Aorta (tissue), 5 donors: ENCODE measurements around the gene YDJC. TPM values are rescaled to one million over a fixed set of nuclear protein-coding genes. Genes with fewer than 3 reads are reported as not detected.
"Not testable (repeated sequence)": the region's sequence is repeated elsewhere in the genome, so short reads cannot be mapped to it uniquely, and the experiment has no call there.

Source experiments
- ATAC-seq: fragments of 200-7000 bp; cut with Tn5 transposase; one replicate; pipeline ENCODE4 v1.9.1; 2022; ENCODE audit warnings: moderate library complexity; ENCODE audit not compliant: low FRiP score
- DNase-seq, 2 donors: peaks; one replicate each; pipeline ENCODE4 v3.0.0-alpha.2; 2020
- H3K27ac ChIP-seq, 2 donors: one replicate each; pipeline ENCODE4 v1.5.1; 2013; ENCODE audit warnings: low read length in 2 of 2, mild to moderate bottlenecking in 2 of 2, moderate library complexity in 2 of 2, control low read depth in 1 of 2, inconsistent platforms in 1 of 2, low read depth in 1 of 2
- H3K27me3 ChIP-seq, 2 donors: one replicate each; pipeline ENCODE4 v1.6.1; 2013; ENCODE audit warnings: control low read depth in 1 of 2, low read length in 1 of 2, mild to moderate bottlenecking in 1 of 2, moderate library complexity in 1 of 2; ENCODE audit not compliant: insufficient read depth in 2 of 2, control insufficient read depth in 1 of 2
- H3K36me3 ChIP-seq, 2 donors: one replicate each; pipeline ENCODE4 v1.6.1; 2013; ENCODE audit warnings: control low read depth in 1 of 2, low read length in 1 of 2, mild to moderate bottlenecking in 1 of 2; ENCODE audit not compliant: insufficient read depth in 2 of 2, control insufficient read depth in 1 of 2
- H3K4me1 ChIP-seq, 2 donors: one replicate each; pipeline ENCODE4 v1.6.1; 2013; ENCODE audit warnings: low read length in 2 of 2, control low read depth in 1 of 2, mild to moderate bottlenecking in 1 of 2, moderate library complexity in 1 of 2; ENCODE audit not compliant: insufficient read depth in 2 of 2, control insufficient read depth in 1 of 2
- H3K4me3 ChIP-seq, 2 donors: one replicate each; pipeline ENCODE4 v1.5.1; 2013; ENCODE audit warnings: low read length in 2 of 2, control low read depth in 1 of 2, mild to moderate bottlenecking in 1 of 2
- H3K9me3 ChIP-seq: one replicate; pipeline ENCODE4 v1.6.1; 2013; ENCODE audit warnings: mild to moderate bottlenecking, low read length; ENCODE audit not compliant: control insufficient read depth
- WGBS, 2 donors: extraction: QIAGEN DNeasy Blood & Tissue Kit; methylation state at CpG; one replicate each; pipeline ENCODE4 v1.1.7; 2013; 5-methylcytosine and 5-hydroxymethylcytosine counted together
- intact Hi-C, 2 donors: fragments of 100-400 bp; cut with DNase I; formaldehyde crosslinking; loops; one replicate each; pipeline versions ENCODE4 v1.14.2 to v1.15.0; 2022
- long read RNA-seq, 2 donors: library from polyadenylated mRNA; unstranded; transcript quantifications; one replicate each; pipeline ENCODE4 v2.0.0, GENCODE V29; 2020 to 2021
- polyA plus RNA-seq, 2 donors: library from polyadenylated mRNA; stranded (reverse); fragments of 200-250 nt; gene quantifications; one replicate each; pipeline ENCODE4 v1.2.3, GENCODE V29; 2013
- total RNA-seq, 2 donors: library from RNA; stranded (reverse); fragmentation: NEBNext Ultra II Directional; extraction: Animal tissue kit (Norgen Biotek cat#: 25700); gene quantifications; one replicate each; pipeline ENCODE4 v1.2.1, GENCODE V29; 2021
- donor health status: healthy with polysubstance abuse.
- donor health status: Bipolar disorder and iron deficiency.
- donor health status: DM: no; HTN: no; CAD: no.
- donor health status: DM: no; HTN: no; CAD: no.
- donor health status: DM: yes; HTN: yes; CAD: no.

Gene YDJC, protein sequence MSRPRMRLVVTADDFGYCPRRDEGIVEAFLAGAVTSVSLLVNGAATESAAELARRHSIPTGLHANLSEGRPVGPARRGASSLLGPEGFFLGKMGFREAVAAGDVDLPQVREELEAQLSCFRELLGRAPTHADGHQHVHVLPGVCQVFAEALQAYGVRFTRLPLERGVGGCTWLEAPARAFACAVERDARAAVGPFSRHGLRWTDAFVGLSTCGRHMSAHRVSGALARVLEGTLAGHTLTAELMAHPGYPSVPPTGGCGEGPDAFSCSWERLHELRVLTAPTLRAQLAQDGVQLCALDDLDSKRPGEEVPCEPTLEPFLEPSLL
- total RNA-seq (10 to 100 TPM in 1 of 2 donors, 1 to 10 TPM in 1; 9.0 to 10.2 TPM), polyA plus RNA-seq (10 to 100 TPM; 11.8 to 12.0 TPM)
- long read RNA-seq, donor 1, transcript YDJC-205 (2 exons, 1,423 nt), result minor isoform, 8 of 63 reads
- long read RNA-seq, donor 1, transcript YDJC-203 (5 exons, 1,410 nt), result minor isoform, 10 of 63 reads
- long read RNA-seq, donor 1, transcript YDJC-201 (5 exons, 1,351 nt), result major isoform, 13 of 63 reads
- long read RNA-seq, donor 1, transcript YDJC-206 (4 exons, 1,494 nt), result minor isoform, 6 of 63 reads
- long read RNA-seq, donor 1, partial matches to known transcripts, result 18 of 63 reads
- long read RNA-seq, donor 1, other reads (novel, unspliced or antisense), result 3 of 63 reads
- long read RNA-seq, donor 2, partial matches to known transcripts, result 1 of 8 reads
- long read RNA-seq, donor 2, other reads (novel, unspliced or antisense), result 1 of 8 reads

DNA sequence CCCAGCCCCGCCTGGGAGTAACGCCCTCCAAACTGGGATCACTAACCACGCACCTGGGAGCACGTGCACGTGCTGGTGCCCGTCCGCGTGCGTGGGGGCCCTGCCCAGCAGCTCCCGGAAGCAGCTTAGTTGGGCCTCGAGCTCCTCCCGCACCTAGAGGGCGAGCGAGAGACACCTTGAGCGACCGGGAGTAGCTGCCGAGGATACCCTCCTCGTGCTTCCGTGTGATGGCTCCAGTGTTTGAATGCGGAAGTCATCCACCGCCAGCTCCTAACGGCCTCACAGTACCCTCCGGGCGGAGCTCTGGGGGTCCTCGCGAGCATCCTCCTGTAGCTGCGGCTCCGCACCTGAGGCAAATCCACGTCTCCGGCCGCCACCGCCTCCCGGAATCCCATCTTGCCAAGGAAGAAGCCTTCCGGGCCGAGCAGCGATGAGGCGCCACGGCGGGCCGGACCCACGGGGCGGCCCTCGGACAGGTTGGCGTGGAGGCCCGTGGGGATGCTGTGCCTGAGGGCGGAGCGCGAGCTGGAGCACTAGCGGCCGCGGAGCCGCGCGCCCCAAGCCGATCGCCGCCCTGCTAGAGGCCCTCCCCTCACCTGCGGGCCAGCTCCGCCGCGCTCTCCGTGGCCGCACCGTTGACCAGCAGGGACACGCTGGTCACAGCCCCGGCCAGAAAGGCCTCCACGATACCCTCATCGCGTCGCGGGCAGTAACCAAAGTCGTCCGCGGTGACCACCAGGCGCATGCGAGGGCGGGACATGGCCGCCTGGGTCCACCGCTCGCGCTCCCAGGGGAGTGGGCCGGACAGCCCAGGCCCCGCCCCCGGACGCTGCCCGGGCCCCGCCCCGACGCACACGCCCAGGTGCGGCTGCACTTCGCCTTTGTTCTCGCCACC lies at the start of gene YDJC:
Gene YDJC, minus strand, starts transcription at position 768 of the 895 bp plus-strand sequence. Its CDS starts 8 bp downstream, at position 760.
- Histone ChIP-seq H3K27me3 (no peaks in the 10 kb centered on the region), H3K9me3 (no peaks in the 10 kb centered on the region), H3K27ac (peak within 1 kb of the TSS in 1 of 2 donors; percentile 14), H3K36me3 (no peaks in the 10 kb centered on the region), H3K4me1 (no peaks in the 10 kb centered on the region), H3K4me3 (peak within 1 kb of the TSS; percentile 19 to 55)
- ATAC-seq (peak; percentile 95), DNase-seq (peak; percentile 95 to 98)
- intact Hi-C loops, result loop anchor here in 1 of 2 donors (2.0 kb wide), 1 partner anchor 55 kb away; no protein-coding TSS in a partner anchor
- 1% methylated on average over 89 to 93 of the region's 93 CpGs for WGBS, 2 donors

DNA sequence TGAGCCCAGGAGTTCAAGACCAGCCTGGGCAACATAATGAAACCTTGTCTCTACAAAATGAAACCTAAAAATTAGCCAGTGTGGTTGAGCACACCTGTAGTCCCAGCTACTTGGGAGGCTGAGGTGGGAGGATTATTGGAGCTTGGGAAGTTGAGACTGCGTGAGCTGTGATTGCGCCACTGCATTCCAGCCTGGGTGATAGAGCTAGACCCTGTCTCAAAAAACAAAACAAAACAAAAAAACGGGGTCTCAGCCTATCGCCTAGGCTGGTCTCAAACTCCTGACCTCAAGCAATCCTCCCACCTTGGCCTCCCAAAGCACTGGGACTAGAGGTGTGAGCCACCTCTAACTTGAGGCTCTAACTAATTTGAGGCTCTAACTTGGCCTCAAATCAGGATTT lies 49.6 kb upstream of the YDJC start:
- Histone ChIP-seq H3K9me3 (no peaks in the 10 kb centered on the region), H3K4me3 (no peak overlapping the region), H3K4me1 (no peaks in the 10 kb centered on the region), H3K36me3 (no peaks in the 10 kb centered on the region), H3K27me3 (no peaks in the 10 kb centered on the region), H3K27ac (no peak overlapping the region)
- DNase-seq (no peak), ATAC-seq (no peak)
- 85 to 93% methylated on average over 4 of the region's 4 CpGs for WGBS, 2 donors
- intact Hi-C loops, result no loop called here

DNA sequence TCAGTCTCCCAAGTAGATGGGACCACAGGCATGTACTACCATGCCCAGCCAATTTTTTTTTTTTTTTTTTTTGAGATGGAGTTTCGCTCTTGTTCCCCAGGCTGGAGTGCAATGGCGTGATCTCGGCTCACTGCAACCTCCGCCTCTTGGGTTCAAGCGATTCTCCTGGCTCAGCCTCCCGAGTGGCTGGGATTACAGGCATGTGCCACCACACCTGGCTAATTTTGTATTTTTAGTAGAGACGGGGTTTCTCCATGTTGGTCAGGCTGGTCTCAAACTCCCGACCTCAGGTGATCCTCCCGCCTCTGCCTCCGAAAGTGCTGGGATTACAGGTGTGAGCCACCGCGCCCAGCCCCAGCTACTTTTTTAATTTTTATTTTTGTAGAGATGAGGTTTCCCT lies 49.0 kb upstream of the YDJC start:
- H3K9me3 ChIP-seq, H3K27me3 ChIP-seq, H3K4me1 ChIP-seq, H3K36me3 ChIP-seq, H3K4me3 ChIP-seq, intact Hi-C loops, DNase-seq, H3K27ac ChIP-seq, ATAC-seq: not testable (repeated sequence)
- 96 to 98% methylated on average over 12 of the region's 12 CpGs for WGBS, 2 donors

DNA sequence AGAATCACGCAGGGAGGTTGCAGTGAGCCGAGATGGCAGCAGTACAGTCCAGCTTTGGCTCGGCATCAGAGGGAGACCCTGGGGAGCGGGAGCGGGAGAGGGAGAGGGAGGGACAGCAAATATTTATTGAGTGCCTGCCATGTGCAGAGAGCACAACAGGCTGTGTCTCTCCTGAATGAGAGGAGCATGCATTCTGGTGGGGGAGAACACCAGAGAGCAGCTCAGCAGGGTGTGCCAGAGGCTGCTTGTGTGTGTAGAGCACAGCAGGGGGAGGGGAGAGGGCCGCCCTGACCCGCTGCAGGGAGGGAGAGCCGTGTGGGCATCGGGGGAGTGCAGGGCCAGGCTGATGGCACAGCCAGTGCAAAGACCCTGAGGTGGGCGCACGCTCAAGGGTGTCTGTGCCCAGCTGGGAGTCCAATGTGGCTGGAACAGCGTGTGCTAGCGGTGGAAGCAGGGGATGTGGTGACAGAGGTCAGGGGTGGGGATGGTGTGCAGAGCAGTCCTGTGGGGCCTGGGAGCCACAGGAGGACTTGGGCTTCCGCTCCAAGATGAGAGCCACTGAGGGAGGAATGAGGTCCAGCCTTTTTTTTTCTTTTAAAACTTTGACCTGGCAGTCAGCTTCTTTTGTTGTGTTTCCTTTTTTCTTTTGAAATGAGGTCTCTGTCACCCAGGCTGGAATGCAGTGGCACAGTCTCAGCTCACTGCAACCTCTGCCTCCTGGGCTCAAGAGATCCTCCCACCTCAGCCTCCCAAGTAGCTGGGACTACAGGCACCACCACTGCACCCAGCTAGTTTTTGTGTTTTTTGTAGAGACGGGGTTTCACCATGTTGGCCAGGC lies 48.0 kb upstream of the YDJC start:
- H3K4me1 ChIP-seq, result no peaks in the 10 kb centered on the region
- no peaks in the 10 kb centered on the region for H3K9me3 ChIP-seq
- H3K27me3 ChIP-seq, result no peaks in the 10 kb centered on the region
- DNase-seq, result no peak
- WGBS, 2 donors, result 88 to 90% methylated on average over 15 of the region's 15 CpGs
- intact Hi-C loops, result no loop called here
- H3K4me3 ChIP-seq, result no peak overlapping the region
- H3K36me3 ChIP-seq, result peaks cover under 1 to 4% of the 10 kb centered on the region in 2 donors
- no peak for ATAC-seq
- no peak overlapping the region for H3K27ac ChIP-seq

DNA sequence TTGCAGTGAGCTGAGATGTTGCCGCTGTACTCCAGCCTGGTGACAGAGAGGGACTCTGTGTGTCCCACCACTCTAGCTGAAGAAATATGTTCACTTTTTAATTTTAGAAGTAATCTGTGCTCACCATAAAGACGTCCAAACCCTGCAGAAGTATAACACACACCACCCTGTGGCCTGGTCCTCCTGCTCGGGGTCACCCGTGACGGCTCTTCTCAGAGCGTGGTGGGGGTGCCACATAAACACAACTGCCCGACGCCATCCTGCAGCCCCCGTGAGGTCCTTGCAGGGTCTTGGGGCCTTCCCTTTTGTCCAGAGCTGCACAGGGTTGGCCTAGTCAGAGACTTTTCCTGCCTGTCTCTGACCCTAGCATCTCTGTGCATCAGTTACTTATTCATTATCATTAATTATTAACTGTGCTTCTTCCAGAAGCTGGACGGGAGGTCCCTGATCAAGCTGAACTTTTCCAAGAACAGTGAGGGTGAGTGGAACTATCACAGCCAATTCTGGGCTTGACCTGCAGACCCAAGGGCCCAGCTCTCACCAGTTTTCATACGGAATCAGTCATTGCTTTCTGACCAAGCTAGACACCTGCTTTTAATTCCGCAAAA lies 44.9 kb upstream of the YDJC start:
- 92 to 93% methylated on average over 12 of the region's 12 CpGs for WGBS, 2 donors
- Histone ChIP-seq H3K4me1 (no peaks in the 10 kb centered on the region), H3K27ac (no peak overlapping the region), H3K9me3 (no peaks in the 10 kb centered on the region), H3K36me3 (peaks cover 6 to 7% of the 10 kb centered on the region in 2 donors), H3K4me3 (no peak overlapping the region), H3K27me3 (no peaks in the 10 kb centered on the region)
- DNase-seq (no peak), ATAC-seq (no peak)
- intact Hi-C loops, result no loop called here

DNA sequence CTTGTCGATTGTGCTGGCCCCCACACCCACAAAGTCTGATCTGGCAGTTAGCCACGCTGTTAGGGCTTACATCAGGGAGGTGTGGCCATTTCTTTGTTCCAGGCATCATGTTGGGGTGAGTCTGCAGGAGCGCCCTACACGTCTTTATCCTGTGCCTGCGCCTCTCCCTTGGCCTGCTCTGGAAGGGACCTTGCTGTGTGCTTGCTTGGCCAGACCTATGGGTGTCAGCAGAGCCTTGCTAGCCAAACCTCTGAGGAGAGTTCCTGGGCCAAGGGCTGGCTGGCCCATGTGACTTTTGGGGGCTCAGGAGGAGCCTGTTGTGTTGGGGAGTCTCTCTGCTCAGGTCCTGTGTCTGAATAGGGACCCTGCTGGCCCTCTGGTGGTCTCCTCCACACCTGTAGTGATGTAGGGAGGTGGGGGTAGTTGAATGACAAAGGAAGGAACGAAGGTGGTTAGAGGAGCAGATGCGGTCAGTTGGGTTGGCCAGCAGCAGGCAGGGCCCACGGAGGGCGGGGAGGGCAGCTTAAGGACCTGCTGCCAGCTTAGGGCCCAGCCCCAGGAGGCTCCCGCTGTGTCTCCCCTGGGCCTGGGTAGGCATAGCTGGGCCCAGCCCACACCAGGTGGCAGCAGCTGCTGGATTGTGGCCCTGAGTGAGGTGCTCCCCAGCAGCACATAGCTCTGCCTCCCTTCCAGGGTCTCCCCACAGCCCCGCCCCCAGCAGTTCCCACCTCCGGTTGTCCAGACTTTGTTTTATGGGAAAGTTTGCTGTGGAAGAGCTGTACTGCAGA lies 43.9 kb upstream of the YDJC start:
- Histone ChIP-seq H3K4me3 (no peak overlapping the region), H3K27me3 (no peaks in the 10 kb centered on the region), H3K36me3 (peaks cover 6 to 7% of the 10 kb centered on the region in 2 donors), H3K27ac (no peak overlapping the region), H3K4me1 (no peaks in the 10 kb centered on the region), H3K9me3 (no peaks in the 10 kb centered on the region)
- no peak for ATAC-seq
- intact Hi-C loops, result no loop called here
- no peak for DNase-seq
- WGBS, 2 donors, result 89 to 91% methylated on average over 12 of the region's 12 CpGs

DNA sequence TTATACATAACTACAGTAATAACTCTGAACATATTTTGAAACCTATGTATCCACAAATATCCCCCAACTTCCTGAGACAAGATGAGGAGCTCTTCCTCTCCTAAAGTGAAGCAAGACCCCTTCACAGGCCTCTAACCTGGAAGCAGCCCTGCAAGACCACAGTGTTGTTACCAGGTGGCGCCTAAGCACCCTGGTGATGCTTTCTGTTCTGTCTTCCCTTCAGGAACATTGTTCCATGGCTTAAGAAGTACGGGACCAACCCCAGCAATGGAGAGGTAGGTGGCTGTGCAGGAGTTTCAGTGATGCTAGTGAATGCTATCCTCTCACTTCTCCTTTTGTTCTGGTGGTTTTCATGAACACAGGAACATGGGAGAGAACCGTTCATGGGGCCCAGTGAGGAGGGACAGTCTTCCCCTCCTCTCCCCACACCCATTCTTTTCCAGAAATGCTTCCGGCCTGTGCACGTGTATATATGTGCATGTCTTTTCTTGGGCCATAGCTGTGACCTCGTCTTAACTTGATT lies 42.3 kb upstream of the YDJC start:
- no peak for DNase-seq
- Histone ChIP-seq H3K4me3 (no peak overlapping the region), H3K36me3 (peaks cover 6 to 7% of the 10 kb centered on the region in 2 donors), H3K27me3 (no peaks in the 10 kb centered on the region), H3K4me1 (no peaks in the 10 kb centered on the region), H3K27ac (no peak overlapping the region), H3K9me3 (no peaks in the 10 kb centered on the region)
- 83 to 85% methylated on average over 6 of the region's 6 CpGs for WGBS, 2 donors
- no peak for ATAC-seq
- intact Hi-C loops, result no loop called here
